ENCODE measurements around the gene POLR2J2.
"Not testable (repeated sequence)": the region's sequence is repeated elsewhere in the genome, so short reads cannot be mapped to it uniquely, and the experiment has no call there.

DNA sequence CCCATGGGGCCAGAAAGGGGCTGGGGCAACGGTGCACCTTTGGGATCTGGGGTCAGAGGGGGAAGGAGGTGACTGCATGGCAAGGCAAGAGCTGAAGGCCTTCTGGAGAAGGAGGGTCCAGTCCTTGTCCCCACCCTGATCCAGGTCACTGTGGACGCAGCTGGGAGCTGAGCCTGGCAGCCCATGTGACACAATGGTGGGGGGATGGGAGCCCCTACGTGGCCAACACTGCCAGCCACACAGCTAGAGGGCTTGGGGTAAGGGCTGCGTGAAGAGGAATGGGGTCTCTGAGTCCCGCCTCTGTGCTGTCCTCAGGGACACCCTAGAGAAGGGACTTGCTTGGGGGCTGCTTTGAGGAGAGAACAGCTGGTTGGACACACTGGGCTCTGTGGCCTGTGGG lies 9.3 kb upstream of the POLR2J2 start:
- TF ChIP-seq, protein P1, sequence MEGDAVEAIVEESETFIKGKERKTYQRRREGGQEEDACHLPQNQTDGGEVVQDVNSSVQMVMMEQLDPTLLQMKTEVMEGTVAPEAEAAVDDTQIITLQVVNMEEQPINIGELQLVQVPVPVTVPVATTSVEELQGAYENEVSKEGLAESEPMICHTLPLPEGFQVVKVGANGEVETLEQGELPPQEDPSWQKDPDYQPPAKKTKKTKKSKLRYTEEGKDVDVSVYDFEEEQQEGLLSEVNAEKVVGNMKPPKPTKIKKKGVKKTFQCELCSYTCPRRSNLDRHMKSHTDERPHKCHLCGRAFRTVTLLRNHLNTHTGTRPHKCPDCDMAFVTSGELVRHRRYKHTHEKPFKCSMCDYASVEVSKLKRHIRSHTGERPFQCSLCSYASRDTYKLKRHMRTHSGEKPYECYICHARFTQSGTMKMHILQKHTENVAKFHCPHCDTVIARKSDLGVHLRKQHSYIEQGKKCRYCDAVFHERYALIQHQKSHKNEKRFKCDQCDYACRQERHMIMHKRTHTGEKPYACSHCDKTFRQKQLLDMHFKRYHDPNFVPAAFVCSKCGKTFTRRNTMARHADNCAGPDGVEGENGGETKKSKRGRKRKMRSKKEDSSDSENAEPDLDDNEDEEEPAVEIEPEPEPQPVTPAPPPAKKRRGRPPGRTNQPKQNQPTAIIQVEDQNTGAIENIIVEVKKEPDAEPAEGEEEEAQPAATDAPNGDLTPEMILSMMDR (IDR thresholded peaks at IDR 0.05; ENCODE audit: poor library complexity): not testable (repeated sequence)
- not testable (repeated sequence) for TF ChIP-seq EZH2 (IDR thresholded peaks at IDR 0.05; ENCODE audit: borderline replicate concordance)
